Activated CD4-positive, CD25-positive, alpha-beta regulatory T cell treated with anti-CD3 and anti-CD28 coated beads, Interleukin-2, amount 50 U/mL, for 72 hours (primary cell): ENCODE measurements around the gene FAM114A2.

Source experiments
- DNase-seq: peaks from one replicate; pipeline ENCODE4 v3.0.0; 2021

FAM114A2 gene

GRCh38 chr5:153981905-153982605 is 56.7 kb downstream of the FAM114A2 start:
- no peak for DNase-seq

- DNase-seq = no peak
These were observed 59.5 kb downstream of the FAM114A2 start for GRCh38 chr5:153979028-153979783.

- DNase-seq = no peak
These were observed 63.9 kb downstream of the FAM114A2 start for GRCh38 chr5:153974813-153975163.

GRCh38 chr5:153974131-153974812 is 64.4 kb downstream of the FAM114A2 start:
- DNase-seq = no peak

GRCh38 chr5:153972240-153972639 is 66.5 kb downstream of the FAM114A2 start:
- no peak for DNase-seq

GRCh38 chr5:153970496-153970895 is 68.2 kb downstream of the FAM114A2 start:
- no peak for DNase-seq

- no peak for DNase-seq
These were observed 69.2 kb downstream of the FAM114A2 start for GRCh38 chr5:153969563-153969895.

- DNase-seq = no peak
These were observed 69.7 kb downstream of the FAM114A2 start for GRCh38 chr5:153968761-153969562.

GRCh38 chr5:153964880-153965645 is 73.6 kb downstream of the FAM114A2 start:
- no peak for DNase-seq

GRCh38 chr5:153964191-153964879 is 74.4 kb downstream of the FAM114A2 start:
- no peak for DNase-seq

GRCh38 chr5:153960269-153961215 is 78.2 kb downstream of the FAM114A2 start:
- no peak for DNase-seq

GRCh38 chr5:153959134-153959957 is 79.4 kb downstream of the FAM114A2 start:
- no peak for DNase-seq

- no peak for DNase-seq
These were observed 81.5 kb downstream of the FAM114A2 start for GRCh38 chr5:153957205-153957604.

- DNase-seq = no peak
These were observed 85.3 kb downstream of the FAM114A2 start for GRCh38 chr5:153953411-153953810.

GRCh38 chr5:153952893-153953292 is 85.8 kb downstream of the FAM114A2 start:
- DNase-seq = no peak

- no peak for DNase-seq
These were observed 86.7 kb downstream of the FAM114A2 start for GRCh38 chr5:153952057-153952456.

GRCh38 chr5:153941265-153941664 is 97.4 kb downstream of the FAM114A2 start:
- DNase-seq = no peak
